GM12864 (cell line): ENCODE results near the gene SAP130.

Source experiments
- DNase-seq: peaks from one replicate; pipeline ENCODE4 v3.0.0-alpha.2; 2011; ENCODE audit warnings: low read depth
- H3K4me3 ChIP-seq: 2 replicates; pipeline ENCODE4 v1.5.1; 2011; ENCODE audit warnings: mild to moderate bottlenecking, low read depth, low read length, control low read depth
- CTCF ChIP-seq: IDR thresholded peaks from 2 replicates; pipeline ENCODE4 v1.5.1; 2011; ENCODE audit warnings: low read depth, mild to moderate bottlenecking, moderate library complexity, low read length, control low read depth, inconsistent platforms; ENCODE audit errors: missing control alignments

Gene SAP130

GRCh38 chr2:128058114-128058513 is 30.3 kb upstream of the SAP130 start:
- no peak for DNase-seq

GRCh38 chr2:128057334-128057733 is 29.5 kb upstream of the SAP130 start:
- no peak overlapping the region for H3K4me3 ChIP-seq

More at GRCh38 chr2:128058114-128058513, 30.3 kb upstream of the SAP130 start:
- H3K4me3 ChIP-seq: no peak overlapping the region
- no peak for TF ChIP-seq CTCF

GRCh38 chr2:128054104-128054885 is 26.4 kb upstream of the SAP130 start:
- no peak for DNase-seq
- no peak overlapping the region for H3K4me3 ChIP-seq
- TF ChIP-seq CTCF: no peak

More at GRCh38 chr2:128057334-128057733, 29.5 kb upstream of the SAP130 start:
- DNase-seq: no peak
- no peak for TF ChIP-seq CTCF

GRCh38 chr2:128053331-128053730 is 25.5 kb upstream of the SAP130 start:
- no peak overlapping the region for H3K4me3 ChIP-seq
- no peak for DNase-seq
- TF ChIP-seq CTCF: no peak

- no peak for TF ChIP-seq CTCF
- H3K4me3 ChIP-seq: no peak overlapping the region
- no peak for DNase-seq
These were observed 15.2 kb upstream of the SAP130 start for GRCh38 chr2:128043041-128043440.

GRCh38 chr2:128041561-128041960 is 13.7 kb upstream of the SAP130 start:
- TF ChIP-seq CTCF: no peak
- no peak overlapping the region for H3K4me3 ChIP-seq
- DNase-seq: no peak
